HG03108 (cell line): ENCODE results near the gene MAGIX.

Experiments
- ATAC-seq: cut with Tn5 transposase; IDR thresholded peaks from one replicate; pipeline ENCODE4 v1.9.1; 2021; ENCODE audit warnings: moderate library complexity; ENCODE audit not compliant: unreplicated experiment

The MAGIX gene

GRCh38 chrX:49179358-49179757 lies 16.8 kb downstream of the MAGIX start:
- no peak for ATAC-seq

GRCh38 chrX:49183701-49184281 lies 21.2 kb downstream of the MAGIX start:
- ATAC-seq = no peak

- peak; percentile 42 for ATAC-seq
Observed at GRCh38 chrX:49184294-49185281, 22.0 kb downstream of the MAGIX start.

GRCh38 chrX:49186125-49187027 lies 23.8 kb downstream of the MAGIX start, which contains the start of gene PRICKLE3:
PRICKLE3 (minus strand) TSS chrX:49186373; CDS start chrX:49186297, 76 bp downstream.
- peak; percentile 35 for ATAC-seq

GRCh38 chrX:49187028-49187394 lies 24.5 kb downstream of the MAGIX start:
- no peak for ATAC-seq

GRCh38 chrX:49187526-49187925 lies 25.0 kb downstream of the MAGIX start:
- ATAC-seq = no peak

GRCh38 chrX:49188468-49189076 lies 26.0 kb downstream of the MAGIX start:
- no peak for ATAC-seq

- no peak for ATAC-seq
Observed at GRCh38 chrX:49189606-49190005, 27.0 kb downstream of the MAGIX start.

- peak; percentile 84 for ATAC-seq
Observed at GRCh38 chrX:49190821-49191573, 28.4 kb downstream of the MAGIX start.

GRCh38 chrX:49191574-49192011 lies 29.0 kb downstream of the MAGIX start:
- peak; percentile 8 for ATAC-seq

GRCh38 chrX:49192722-49193328 lies 30.3 kb downstream of the MAGIX start:
- ATAC-seq = no peak

GRCh38 chrX:49193542-49193964 lies 31.0 kb downstream of the MAGIX start:
- no peak for ATAC-seq

- no peak for ATAC-seq
Observed at GRCh38 chrX:49197543-49198087, 35.1 kb downstream of the MAGIX start.

GRCh38 chrX:49198540-49199314 lies 36.2 kb downstream of the MAGIX start:
- no peak for ATAC-seq

GRCh38 chrX:49199315-49199595 lies 36.7 kb downstream of the MAGIX start:
- ATAC-seq = no peak

GRCh38 chrX:49199906-49200771 lies 37.6 kb downstream of the MAGIX start, which contains the start of gene SYP:
SYP (minus strand) TSS chrX:49200193; CDS start chrX:49200186, 7 bp downstream.
- peak; percentile 96 for ATAC-seq

- ATAC-seq = no peak
Observed at GRCh38 chrX:49202022-49202421, 39.5 kb downstream of the MAGIX start.

GRCh38 chrX:49203536-49203935 lies 41.0 kb downstream of the MAGIX start:
- no peak for ATAC-seq
